D721Med (cell line): ENCODE data around the gene CD44.

Experiments used
- DNase-seq: peaks from one replicate; pipeline ENCODE4 v3.0.0; 2011; ENCODE audit warnings: low spot score; ENCODE audit not compliant: insufficient read length
- FAIRE-seq: peaks from 2 replicates; lab custom pipeline; 2011; peaks lifted over from hg19 to GRCh38; lab: Jason Lieb, UNC
- TF ChIP-seq, protein P1 (sequence below): IDR thresholded peaks from 2 replicates; pipeline ENCODE4 v1.5.1; 2012; ENCODE audit warnings: mild to moderate bottlenecking, control low read depth; ENCODE audit not compliant: insufficient read depth; ENCODE audit errors: missing control alignments

The CD44 gene

GRCh38 chr11:35280727-35281126 lies 141.8 kb downstream of the CD44 start:
- DNase-seq = no peak
- TF ChIP-seq, protein P1, sequence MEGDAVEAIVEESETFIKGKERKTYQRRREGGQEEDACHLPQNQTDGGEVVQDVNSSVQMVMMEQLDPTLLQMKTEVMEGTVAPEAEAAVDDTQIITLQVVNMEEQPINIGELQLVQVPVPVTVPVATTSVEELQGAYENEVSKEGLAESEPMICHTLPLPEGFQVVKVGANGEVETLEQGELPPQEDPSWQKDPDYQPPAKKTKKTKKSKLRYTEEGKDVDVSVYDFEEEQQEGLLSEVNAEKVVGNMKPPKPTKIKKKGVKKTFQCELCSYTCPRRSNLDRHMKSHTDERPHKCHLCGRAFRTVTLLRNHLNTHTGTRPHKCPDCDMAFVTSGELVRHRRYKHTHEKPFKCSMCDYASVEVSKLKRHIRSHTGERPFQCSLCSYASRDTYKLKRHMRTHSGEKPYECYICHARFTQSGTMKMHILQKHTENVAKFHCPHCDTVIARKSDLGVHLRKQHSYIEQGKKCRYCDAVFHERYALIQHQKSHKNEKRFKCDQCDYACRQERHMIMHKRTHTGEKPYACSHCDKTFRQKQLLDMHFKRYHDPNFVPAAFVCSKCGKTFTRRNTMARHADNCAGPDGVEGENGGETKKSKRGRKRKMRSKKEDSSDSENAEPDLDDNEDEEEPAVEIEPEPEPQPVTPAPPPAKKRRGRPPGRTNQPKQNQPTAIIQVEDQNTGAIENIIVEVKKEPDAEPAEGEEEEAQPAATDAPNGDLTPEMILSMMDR = no peak
- no peak for FAIRE-seq

DNA sequence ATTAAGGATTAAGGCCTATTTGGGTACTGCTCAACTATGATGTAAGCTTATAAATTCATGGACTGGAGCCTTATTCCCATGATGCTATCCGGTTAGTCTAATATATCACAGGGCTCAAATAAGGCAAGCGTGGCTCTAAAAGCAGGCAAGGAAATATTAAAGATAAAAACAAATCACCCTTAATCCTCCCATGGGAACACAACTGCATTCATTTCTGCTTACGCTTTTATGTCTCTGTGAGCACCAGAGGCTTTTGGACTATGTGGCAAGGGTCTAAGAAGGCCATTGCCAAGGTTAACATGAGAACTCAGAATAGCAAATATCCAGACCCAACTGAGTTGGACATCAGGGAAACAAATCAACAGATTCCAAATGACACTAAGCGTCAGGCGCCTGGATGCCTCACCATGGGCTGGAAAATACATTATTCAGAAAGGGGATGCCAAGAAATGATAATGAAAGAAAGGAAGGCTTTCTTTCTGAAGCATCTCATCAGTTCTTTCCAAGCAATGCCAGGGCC lies 142.3 kb downstream of the CD44 start:
- FAIRE-seq (no peak), DNase-seq (no peak)
- TF ChIP-seq, protein P1 = no peak
